Stimulated activated CD8-positive, alpha-beta memory T cell treated with anti-CD3 and anti-CD28 coated beads, Interleukin-7, amount 100 ng/mL, for 24 hours (primary cell): ENCODE measurements around the gene RASGRF1.

ENCODE experiments used
- DNase-seq: peaks from one replicate; pipeline ENCODE4 v3.0.0-alpha.2; 2020; ENCODE audit warnings: low read depth

Gene RASGRF1

GRCh38 chr15:78950902-78951840 lies 139.4 kb downstream of the RASGRF1 start:
- DNase-seq = no peak

GRCh38 chr15:78950343-78950742 lies 140.2 kb downstream of the RASGRF1 start:
- no peak for DNase-seq

GRCh38 chr15:78949461-78949860 lies 141.1 kb downstream of the RASGRF1 start:
- DNase-seq = no peak

GRCh38 chr15:78947506-78947905 lies 143.1 kb downstream of the RASGRF1 start:
- DNase-seq = no peak

- no peak for DNase-seq
Observed at GRCh38 chr15:78946493-78946892, 144.1 kb downstream of the RASGRF1 start.

- DNase-seq = peak; percentile 38
Observed at GRCh38 chr15:78944669-78945407, 145.7 kb downstream of the RASGRF1 start, which contains the start of gene CTSH. Gene CTSH, minus strand, starts transcription at chr15:78945046. Its CDS starts 65 bp downstream, at chr15:78944981.

- DNase-seq = no peak
Observed at GRCh38 chr15:78944202-78944625, 146.4 kb downstream of the RASGRF1 start.

- no peak for DNase-seq
Observed at GRCh38 chr15:78943692-78944091, 146.9 kb downstream of the RASGRF1 start.

GRCh38 chr15:78942741-78943140 lies 147.8 kb downstream of the RASGRF1 start:
- no peak for DNase-seq

- no peak for DNase-seq
Observed at GRCh38 chr15:78938658-78939488, 151.7 kb downstream of the RASGRF1 start.

GRCh38 chr15:78937132-78937739 lies 153.3 kb downstream of the RASGRF1 start:
- DNase-seq = no peak

- no peak for DNase-seq
Observed at GRCh38 chr15:78934655-78935023, 155.9 kb downstream of the RASGRF1 start.

GRCh38 chr15:78933823-78934654 lies 156.5 kb downstream of the RASGRF1 start:
- no peak for DNase-seq

- DNase-seq = no peak
Observed at GRCh38 chr15:78933187-78933822, 157.3 kb downstream of the RASGRF1 start.

- DNase-seq = no peak
Observed at GRCh38 chr15:78932258-78932808, 158.2 kb downstream of the RASGRF1 start.

- no peak for DNase-seq
Observed at GRCh38 chr15:78931439-78932257, 158.9 kb downstream of the RASGRF1 start.

GRCh38 chr15:78930577-78931388 lies 159.8 kb downstream of the RASGRF1 start:
- DNase-seq = no peak
